Suprapubic skin (tissue), 4 donors: Measurements from ENCODE around the gene TRIM56.

Experiments
- CTCF ChIP-seq, 2 donors: fragments of 200-600 bp in 1 of 2; fragments of 450-650 bp in 1 of 2; sonication (generic) in 1 of 2; IDR thresholded peaks; one replicate each; pipeline ENCODE4 v1.5.1; 2016 to 2019; ENCODE audit warnings: antibody characterized with exemption in 2 of 2, mild to moderate bottlenecking in 1 of 2, moderate library complexity in 1 of 2
- EP300 ChIP-seq: sonication (generic); formaldehyde crosslinking; IDR thresholded peaks from one replicate; pipeline ENCODE4 v1.6.1; 2017; ENCODE audit warnings: antibody characterized with exemption
- POLR2A ChIP-seq, 2 donors: fragments of 450-650 bp; IDR thresholded peaks; one replicate each; pipeline ENCODE4 v1.6.1; 2017; ENCODE audit warnings: antibody characterized with exemption in 2 of 2, mild to moderate bottlenecking in 2 of 2, moderate library complexity in 2 of 2
- POLR2AphosphoS5 ChIP-seq, 3 donors: sonication (generic); formaldehyde crosslinking; IDR thresholded peaks; one replicate each; pipeline ENCODE4 v1.6.1; 2017; ENCODE audit warnings: antibody characterized with exemption in 3 of 3

GRCh38 chr7:101058355-101058754, 26.9 kb upstream of the TRIM56 start:
- no peak for TF ChIP-seq EP300
- TF ChIP-seq CTCF (IDR thresholded peaks at IDR 0.05), result no peak
- no peak for TF ChIP-seq POLR2A (IDR thresholded peaks at IDR 0.05)
- no peak for TF ChIP-seq POLR2AphosphoS5 (IDR thresholded peaks at IDR 0.05)
